Tibial artery (tissue), 4 donors: Measurements from ENCODE around the gene DUSP5.

Experiments used
- DNase-seq, 2 donors: peaks; one replicate each; pipeline ENCODE4 v3.0.0-alpha.2; 2019
- H3K27ac ChIP-seq, 2 donors: fragments of 200-600 bp; sonication (generic) in 1 of 2; 1 replicate in 1 of 2; 2 replicates in 1 of 2; pipeline ENCODE4 v1.5.1; 2018 to 2019; ENCODE audit warnings: mild to moderate bottlenecking in 1 of 2
- H3K27me3 ChIP-seq, 2 donors: fragments of 200-600 bp; sonication (generic) in 1 of 2; one replicate each; pipeline versions ENCODE4 v1.5.1 to v1.6.0; 2016 to 2019
- H3K36me3 ChIP-seq, 3 donors: fragments of 200-600 bp; sonication (generic) in 2 of 3; one replicate each; pipeline ENCODE4 v1.5.1; 2016 to 2019; ENCODE audit warnings: mild to moderate bottlenecking in 2 of 3
- H3K4me1 ChIP-seq, 4 donors: fragments of 200-600 bp; sonication (generic) in 2 of 4; 1 replicate in 3 of 4; 2 replicates in 1 of 4; pipeline ENCODE4 v1.5.1; 2016 to 2019
- H3K4me3 ChIP-seq, 2 donors: fragments of 200-600 bp; sonication (generic) in 1 of 2; 1 replicate in 1 of 2; 2 replicates in 1 of 2; pipeline ENCODE4 v1.5.1; 2018 to 2019; ENCODE audit warnings: mild to moderate bottlenecking in 2 of 2
- H3K9me3 ChIP-seq, 3 donors: fragments of 200-600 bp; sonication (generic) in 1 of 3; one replicate each; pipeline ENCODE4 v1.5.1; 2016 to 2019
- intact Hi-C: fragments of 100-400 bp; cut with DNase I; formaldehyde crosslinking; loops from one replicate; pipeline ENCODE4 v1.15.0; 2023; ENCODE audit warnings: low total_unique reads
- TF ChIP-seq, protein P1 (sequence below), 2 experiments: fragments of 200-600 bp in 1 of 2; fragments of 450-650 bp in 1 of 2; IDR thresholded peaks; one replicate each; pipeline ENCODE4 v1.5.1; 2017 to 2019; ENCODE audit warnings: antibody characterized with exemption in 2 of 2, mild to moderate bottlenecking in 1 of 2, moderate library complexity in 1 of 2

Gene DUSP5

DNA sequence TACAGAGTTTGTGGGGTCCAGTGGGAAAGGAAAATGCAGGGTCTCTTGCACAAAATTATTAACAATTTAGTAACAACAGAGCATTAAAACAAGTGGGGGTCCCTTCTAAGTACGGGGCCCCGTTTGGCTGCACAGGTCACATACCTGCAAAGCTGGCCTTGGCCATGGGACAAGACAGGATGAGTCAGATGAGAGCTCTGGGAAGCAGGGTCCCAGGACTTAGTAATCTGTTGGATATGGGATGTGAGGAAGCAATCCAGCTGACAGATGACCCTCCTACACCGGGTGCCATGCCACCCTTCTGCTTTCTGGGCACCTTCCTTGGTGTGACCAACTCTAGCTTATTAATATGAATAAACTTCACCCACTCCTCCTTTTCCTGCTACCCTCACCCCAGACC lies 3.2 kb upstream of the DUSP5 start:
- Histone ChIP-seq H3K27ac (no peak overlapping the region), H3K4me3 (no peak overlapping the region), H3K27me3 (peaks cover 0 to 2% of the 10 kb centered on the region in 2 donors), H3K4me1 (peaks cover 0 to 24% (median 11%) of the 10 kb centered on the region in 4 donors), H3K9me3 (no peaks in the 10 kb centered on the region), H3K36me3 (no peaks in the 10 kb centered on the region)
- no peak for DNase-seq
- TF ChIP-seq, protein P1, sequence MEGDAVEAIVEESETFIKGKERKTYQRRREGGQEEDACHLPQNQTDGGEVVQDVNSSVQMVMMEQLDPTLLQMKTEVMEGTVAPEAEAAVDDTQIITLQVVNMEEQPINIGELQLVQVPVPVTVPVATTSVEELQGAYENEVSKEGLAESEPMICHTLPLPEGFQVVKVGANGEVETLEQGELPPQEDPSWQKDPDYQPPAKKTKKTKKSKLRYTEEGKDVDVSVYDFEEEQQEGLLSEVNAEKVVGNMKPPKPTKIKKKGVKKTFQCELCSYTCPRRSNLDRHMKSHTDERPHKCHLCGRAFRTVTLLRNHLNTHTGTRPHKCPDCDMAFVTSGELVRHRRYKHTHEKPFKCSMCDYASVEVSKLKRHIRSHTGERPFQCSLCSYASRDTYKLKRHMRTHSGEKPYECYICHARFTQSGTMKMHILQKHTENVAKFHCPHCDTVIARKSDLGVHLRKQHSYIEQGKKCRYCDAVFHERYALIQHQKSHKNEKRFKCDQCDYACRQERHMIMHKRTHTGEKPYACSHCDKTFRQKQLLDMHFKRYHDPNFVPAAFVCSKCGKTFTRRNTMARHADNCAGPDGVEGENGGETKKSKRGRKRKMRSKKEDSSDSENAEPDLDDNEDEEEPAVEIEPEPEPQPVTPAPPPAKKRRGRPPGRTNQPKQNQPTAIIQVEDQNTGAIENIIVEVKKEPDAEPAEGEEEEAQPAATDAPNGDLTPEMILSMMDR (IDR thresholded peaks at IDR 0.05) = no peak
- intact Hi-C loops = no loop called here

DNA sequence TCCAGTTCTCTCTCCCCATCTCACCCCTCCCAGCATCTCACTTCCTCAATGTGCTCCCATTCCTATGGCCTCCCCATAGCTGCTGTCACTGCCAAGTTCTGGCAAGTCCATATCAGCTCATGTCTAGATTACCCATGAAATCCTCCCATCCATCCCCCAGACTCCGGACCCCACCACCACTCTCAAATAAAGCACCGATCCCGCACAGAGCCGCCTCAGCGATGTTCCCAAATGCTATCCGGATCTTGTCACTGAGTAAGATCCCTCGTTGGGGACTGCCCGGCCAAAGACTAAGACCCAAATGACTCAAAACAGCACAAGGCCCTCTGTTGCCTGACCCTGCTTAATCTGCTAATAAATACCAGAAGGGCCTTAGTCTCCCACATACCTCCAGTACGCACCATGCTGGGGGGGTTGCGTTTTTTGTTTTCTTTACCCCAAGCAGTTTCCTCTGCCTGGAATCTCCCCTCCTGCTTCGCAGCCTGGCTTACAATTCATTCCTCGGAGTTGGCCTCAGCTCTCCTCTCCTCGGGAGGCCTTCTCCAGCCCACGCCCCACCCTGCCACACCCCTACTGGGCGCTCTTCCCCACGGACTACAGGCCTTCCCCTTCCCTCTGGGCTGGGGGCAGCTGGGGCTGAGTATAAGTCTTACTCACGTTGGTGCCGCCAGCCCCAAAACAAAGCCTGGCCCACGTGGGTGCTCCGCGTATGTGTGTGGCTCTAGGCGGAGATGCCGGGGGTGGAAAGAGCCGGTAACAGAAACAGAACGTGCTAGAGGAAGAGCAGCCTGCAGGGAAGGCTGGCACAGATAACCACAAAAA lies 1.8 kb upstream of the DUSP5 start:
- intact Hi-C loops = loop anchor here (5.0 kb wide), 1 partner anchor 189 kb away; no protein-coding TSS in a partner anchor
- no peaks in the 10 kb centered on the region for H3K9me3 ChIP-seq
- peaks cover 0 to 29% (median 12%) of the 10 kb centered on the region in 4 donors for H3K4me1 ChIP-seq
- no peak overlapping the region for H3K27ac ChIP-seq
- peak overlapping the region in 1 of 2 donors; percentile 89 for H3K4me3 ChIP-seq
- H3K36me3 ChIP-seq = no peaks in the 10 kb centered on the region
- H3K27me3 ChIP-seq = no peaks in the 10 kb centered on the region
- TF ChIP-seq, protein P1 (IDR thresholded peaks at IDR 0.05) = no peak
- DNase-seq = peak; percentile 46 to 68

DNA sequence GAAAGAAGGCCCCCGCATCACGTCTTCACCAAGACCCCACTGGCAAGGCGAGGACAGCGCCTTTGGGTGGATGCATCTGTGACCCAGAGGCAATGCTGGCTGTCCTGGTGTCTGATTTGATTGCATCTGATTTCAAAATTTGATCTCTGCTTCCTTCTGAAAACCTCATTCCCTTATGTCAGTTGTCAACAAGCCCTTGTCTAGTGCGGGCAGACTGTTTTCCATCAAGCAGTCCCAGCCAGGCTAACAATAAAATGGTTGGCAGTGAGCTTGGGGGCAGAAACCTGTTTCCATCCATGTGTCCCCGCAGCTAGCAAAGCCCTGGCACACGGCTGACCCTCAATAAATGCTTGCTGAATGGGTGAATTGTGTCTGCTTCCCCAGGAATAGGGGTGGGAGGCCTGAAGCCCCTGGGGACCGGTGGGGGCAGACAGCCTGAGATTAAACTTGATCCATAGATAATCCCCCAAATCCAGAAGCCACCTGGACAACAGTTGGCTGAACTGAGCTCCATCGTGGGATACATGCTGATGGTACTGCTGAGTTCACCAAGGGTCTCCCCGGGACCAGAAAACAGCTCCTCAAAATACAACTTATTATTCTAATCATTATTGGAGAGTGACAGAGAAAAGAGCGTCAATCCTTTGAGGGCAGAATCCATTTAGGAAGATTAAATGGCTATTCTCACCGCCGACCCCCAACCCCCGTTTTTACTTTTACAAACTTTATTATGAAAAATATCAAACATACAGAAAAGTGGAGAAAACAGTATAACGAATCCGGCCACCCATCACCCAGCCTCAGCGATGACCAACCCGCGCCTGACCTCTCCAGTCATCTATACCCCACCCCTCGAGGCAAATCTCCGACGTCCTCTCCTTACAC lies 912 bp upstream of the DUSP5 start:
- no peak for DNase-seq
- Histone ChIP-seq H3K4me1 (peaks cover 0 to 37% (median 20%) of the 10 kb centered on the region in 4 donors), H3K36me3 (no peaks in the 10 kb centered on the region), H3K9me3 (no peaks in the 10 kb centered on the region), H3K27ac (peak overlapping the region; percentile 81 to 86), H3K4me3 (peak overlapping the region; percentile 63 to 89), H3K27me3 (no peaks in the 10 kb centered on the region)
- TF ChIP-seq, protein P1 (IDR thresholded peaks at IDR 0.05) = no peak
- intact Hi-C loops = loop anchor here (5.0 kb wide), 1 partner anchor 189 kb away; no protein-coding TSS in a partner anchor

DNA sequence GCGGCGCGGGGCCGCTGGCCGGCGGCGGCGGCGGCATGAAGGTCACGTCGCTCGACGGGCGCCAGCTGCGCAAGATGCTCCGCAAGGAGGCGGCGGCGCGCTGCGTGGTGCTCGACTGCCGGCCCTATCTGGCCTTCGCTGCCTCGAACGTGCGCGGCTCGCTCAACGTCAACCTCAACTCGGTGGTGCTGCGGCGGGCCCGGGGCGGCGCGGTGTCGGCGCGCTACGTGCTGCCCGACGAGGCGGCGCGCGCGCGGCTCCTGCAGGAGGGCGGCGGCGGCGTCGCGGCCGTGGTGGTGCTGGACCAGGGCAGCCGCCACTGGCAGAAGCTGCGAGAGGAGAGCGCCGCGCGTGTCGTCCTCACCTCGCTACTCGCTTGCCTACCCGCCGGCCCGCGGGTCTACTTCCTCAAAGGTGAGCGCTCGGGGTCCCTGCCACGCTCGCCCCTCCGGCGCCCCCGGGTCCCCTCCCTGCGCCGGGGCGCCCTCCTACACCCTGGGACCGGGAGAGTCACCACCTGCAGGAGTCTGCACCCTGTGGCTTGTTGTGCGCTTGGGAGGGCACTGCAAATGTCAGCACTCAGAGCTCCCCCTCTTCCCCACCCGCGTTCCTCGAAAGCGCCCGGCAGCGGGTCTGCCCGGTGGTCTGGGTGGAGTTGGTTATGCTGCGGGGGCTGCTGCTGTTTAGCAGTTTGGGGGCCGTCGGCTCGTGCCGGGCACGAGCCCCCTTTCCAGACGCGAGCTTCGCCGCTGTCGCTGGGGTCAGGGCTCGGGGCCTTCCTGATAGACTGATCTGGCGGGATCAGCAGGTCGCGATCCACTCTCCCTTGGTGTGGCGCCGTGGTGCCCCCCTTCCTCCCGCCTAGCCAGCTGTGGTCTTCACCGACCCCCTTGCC lies 627 bp downstream of the DUSP5 start:
- peak overlapping the region; percentile 47 to 86 for H3K27ac ChIP-seq
- DNase-seq = peak; percentile 28 to 74
- H3K4me3 ChIP-seq = peak overlapping the region; percentile 63 to 89
- no peaks in the 10 kb centered on the region for H3K9me3 ChIP-seq
- intact Hi-C loops = loop anchor here (5.0 kb wide), 1 partner anchor 191 kb away; no protein-coding TSS in a partner anchor
- H3K4me1 ChIP-seq = peaks cover 0 to 51% (median 22%) of the 10 kb centered on the region in 4 donors
- H3K36me3 ChIP-seq = no peaks in the 10 kb centered on the region
- no peaks in the 10 kb centered on the region for H3K27me3 ChIP-seq
- TF ChIP-seq, protein P1 (IDR thresholded peaks at IDR 0.05) = no peak
